Tibial nerve (tissue), 4 donors: ENCODE results near the gene MRPL38. TPM values are rescaled to one million over a fixed set of nuclear protein-coding genes. Genes with fewer than 3 reads are reported as not detected.

ENCODE experiments used
- DNase-seq, 2 donors: peaks; one replicate each; pipeline ENCODE4 v3.0.0-alpha.2; 2019; ENCODE audit warnings: low spot score in 2 of 2
- H3K27ac ChIP-seq, 4 donors: fragments of 200-600 bp; sonication (generic) in 3 of 4; one replicate each; pipeline ENCODE4 v1.5.1; 2017 to 2019; ENCODE audit warnings: mild to moderate bottlenecking in 1 of 4
- H3K27me3 ChIP-seq, 2 donors: fragments of 200-600 bp; sonication (generic) in 1 of 2; one replicate each; pipeline versions ENCODE4 v1.5.1 to v1.6.0; 2017 to 2019
- H3K36me3 ChIP-seq, 3 donors: fragments of 200-600 bp; sonication (generic); one replicate each; pipeline ENCODE4 v1.5.1; 2018 to 2019
- H3K4me1 ChIP-seq, 4 donors: fragments of 200-600 bp; sonication (generic) in 3 of 4; one replicate each; pipeline ENCODE4 v1.5.1; 2017 to 2019
- H3K4me3 ChIP-seq, 4 donors: fragments of 200-600 bp; sonication (generic) in 3 of 4; one replicate each; pipeline ENCODE4 v1.5.1; 2017 to 2019; ENCODE audit warnings: mild to moderate bottlenecking in 1 of 4, moderate library complexity in 1 of 4
- H3K9me3 ChIP-seq, 4 donors: fragments of 200-600 bp; sonication (generic) in 3 of 4; one replicate each; pipeline ENCODE4 v1.5.1; 2017 to 2019
- CTCF ChIP-seq, 5 experiments: fragments of 200-600 bp in 3 of 5; fragments of 450-650 bp in 2 of 5; sonication (generic) in 3 of 5; IDR thresholded peaks; one replicate each; pipeline ENCODE4 v1.5.1; 2016 to 2019; ENCODE audit warnings: antibody characterized with exemption in 5 of 5, mild to moderate bottlenecking in 3 of 5, moderate library complexity in 2 of 5
- EP300 ChIP-seq, 2 donors: sonication (generic); formaldehyde crosslinking; IDR thresholded peaks; one replicate each; pipeline ENCODE4 v1.6.1; 2017; ENCODE audit warnings: antibody characterized with exemption in 2 of 2, mild to moderate bottlenecking in 1 of 2
- POLR2A ChIP-seq, 2 donors: fragments of 450-650 bp; IDR thresholded peaks; one replicate each; pipeline ENCODE4 v1.6.1; 2017; ENCODE audit warnings: antibody characterized with exemption in 2 of 2, mild to moderate bottlenecking in 2 of 2, moderate library complexity in 2 of 2
- WGBS, 2 donors: methylation state at CpG; one replicate each; pipeline ENCODE4 v1.1.5; 2018; 5-methylcytosine and 5-hydroxymethylcytosine counted together
- total RNA-seq, 4 donors: library from RNA; depleted of rRNA; stranded (reverse); fragments of >200 nt; gene quantifications; one replicate each; pipeline ENCODE4 v1.1.0, GENCODE V29; 2016

MRPL38 gene
- 100 to 1,000 TPM in 1 of 4 donors, 10 to 100 TPM in 3; 56.8 to 118 (median 76.2) TPM for total RNA-seq

GRCh38 chr17:75904749-75905521 lies at the start of gene MRPL38:
MRPL38 (minus strand) TSS chr17:75904884; CDS start chr17:75904875, 9 bp downstream.
- Histone ChIP-seq H3K4me3 (peak within 1 kb of the TSS; percentile 63 to 84 (median 79)), H3K36me3 (peaks cover 0 to 34% (median 2%) of the 10 kb centered on the region in 3 donors), H3K9me3 (no peaks in the 10 kb centered on the region), H3K4me1 (peaks cover 0 to 29% (median 10%) of the 10 kb centered on the region in 4 donors), H3K27me3 (no peaks in the 10 kb centered on the region), H3K27ac (peak within 1 kb of the TSS; percentile 88 to 96 (median 92))
- TF ChIP-seq CTCF (IDR thresholded peaks at IDR 0.05) (peak; percentile 97 to 100 (median 99)), EP300 (IDR thresholded peaks at IDR 0.05) (peak; percentile 67 to 88), POLR2A (IDR thresholded peaks at IDR 0.05) (peak; percentile 35 to 80)
- peak; percentile 78 for DNase-seq
- 3 to 4% methylated on average over 15 to 35 of the region's 69 CpGs for WGBS, 2 donors

GRCh38 chr17:75950855-75951554 lies 46.3 kb upstream of the MRPL38 start:
- H3K27ac ChIP-seq: no peak overlapping the region
- peaks cover 0 to 100% (median 42%) of the 10 kb centered on the region in 3 donors for H3K36me3 ChIP-seq
- TF ChIP-seq CTCF (IDR thresholded peaks at IDR 0.05) (no peak), EP300 (IDR thresholded peaks at IDR 0.05) (no peak), POLR2A (IDR thresholded peaks at IDR 0.05) (no peak)
- no peaks in the 10 kb centered on the region for H3K9me3 ChIP-seq
- H3K4me1 ChIP-seq: peaks cover 0 to 3% (median 0%) of the 10 kb centered on the region in 4 donors
- DNase-seq: no peak
- no peaks in the 10 kb centered on the region for H3K27me3 ChIP-seq
- H3K4me3 ChIP-seq: no peak overlapping the region
- WGBS, 2 donors: 87 to 90% methylated on average over 8 of the region's 8 CpGs

- Histone ChIP-seq H3K27me3 (no peaks in the 10 kb centered on the region), H3K4me1 (peaks cover 0 to 8% (median 0%) of the 10 kb centered on the region in 4 donors), H3K4me3 (no peak overlapping the region), H3K9me3 (no peaks in the 10 kb centered on the region), H3K36me3 (peaks cover 0 to 98% (median 40%) of the 10 kb centered on the region in 3 donors), H3K27ac (no peak overlapping the region)
- DNase-seq: no peak
- 89 to 92% methylated on average over 6 of the region's 6 CpGs for WGBS, 2 donors
- TF ChIP-seq EP300 (IDR thresholded peaks at IDR 0.05): no peak
- TF ChIP-seq POLR2A (IDR thresholded peaks at IDR 0.05): no peak
- TF ChIP-seq CTCF (IDR thresholded peaks at IDR 0.05): no peak
These were observed 45.7 kb upstream of the MRPL38 start for GRCh38 chr17:75950421-75950820.

GRCh38 chr17:75945211-75945610 lies 40.5 kb upstream of the MRPL38 start:
- Histone ChIP-seq H3K9me3 (no peaks in the 10 kb centered on the region), H3K36me3 (peaks cover 0 to 68% (median 14%) of the 10 kb centered on the region in 3 donors), H3K4me3 (no peak overlapping the region), H3K27me3 (no peaks in the 10 kb centered on the region), H3K27ac (no peak overlapping the region), H3K4me1 (peaks cover 0 to 19% (median 10%) of the 10 kb centered on the region in 4 donors)
- TF ChIP-seq EP300 (IDR thresholded peaks at IDR 0.05) (no peak), CTCF (IDR thresholded peaks at IDR 0.05) (no peak), POLR2A (IDR thresholded peaks at IDR 0.05) (no peak)
- 57 to 68% methylated on average over 2 of the region's 2 CpGs for WGBS, 2 donors
- no peak for DNase-seq

- TF ChIP-seq EP300 (IDR thresholded peaks at IDR 0.05): no peak
- no peak for TF ChIP-seq CTCF (IDR thresholded peaks at IDR 0.05)
- TF ChIP-seq POLR2A (IDR thresholded peaks at IDR 0.05): no peak
- Histone ChIP-seq H3K36me3 (peaks cover 0 to 50% (median 0%) of the 10 kb centered on the region in 3 donors), H3K27me3 (no peaks in the 10 kb centered on the region), H3K4me3 (no peak overlapping the region), H3K9me3 (no peaks in the 10 kb centered on the region), H3K27ac (no peak overlapping the region), H3K4me1 (peaks cover 0 to 22% (median 12%) of the 10 kb centered on the region in 4 donors)
- 90 to 95% methylated on average over 1 of the region's 1 CpG for WGBS, 2 donors
- no peak for DNase-seq
These were observed 38.8 kb upstream of the MRPL38 start for GRCh38 chr17:75943491-75943890.
